Measurements from ENCODE around the gene TMEM94.
"Not testable (repeated sequence)": the region's sequence is repeated elsewhere in the genome, so short reads cannot be mapped to it uniquely, and the experiment has no call there.

TMEM94 gene

GRCh38 chr17:75456417-75457046 is at the start of gene TMEM94:
TSS of gene TMEM94 (plus strand) at chr17:75456635. CDS start at chr17:75471906, 15,271 bp downstream.
- peak; percentile 100 for DNase-seq

- DNase-seq: no peak
Measured at GRCh38 chr17:75407655-75408352, 48.6 kb upstream of the TMEM94 start.

DNA sequence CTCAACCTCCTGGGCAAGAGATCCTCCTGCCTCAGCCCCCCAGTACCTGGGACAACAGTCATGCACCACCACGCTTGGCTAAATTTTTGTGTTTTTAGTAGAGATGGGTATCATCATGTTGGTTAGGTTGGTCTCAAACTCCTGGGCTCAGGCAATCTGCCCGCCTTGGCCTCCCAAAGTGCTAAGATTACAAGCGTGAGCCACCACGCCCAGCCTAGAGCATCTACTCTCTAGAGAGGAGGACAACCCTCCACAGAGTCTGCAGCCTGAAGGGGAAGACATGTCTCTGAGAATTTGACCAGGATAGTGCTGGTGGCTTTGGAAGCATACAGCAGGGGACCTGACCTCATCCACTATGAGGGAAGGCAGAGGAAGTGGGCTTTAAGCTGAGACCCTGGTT is 46.3 kb upstream of the TMEM94 start:
- DNase-seq: no peak

DNA sequence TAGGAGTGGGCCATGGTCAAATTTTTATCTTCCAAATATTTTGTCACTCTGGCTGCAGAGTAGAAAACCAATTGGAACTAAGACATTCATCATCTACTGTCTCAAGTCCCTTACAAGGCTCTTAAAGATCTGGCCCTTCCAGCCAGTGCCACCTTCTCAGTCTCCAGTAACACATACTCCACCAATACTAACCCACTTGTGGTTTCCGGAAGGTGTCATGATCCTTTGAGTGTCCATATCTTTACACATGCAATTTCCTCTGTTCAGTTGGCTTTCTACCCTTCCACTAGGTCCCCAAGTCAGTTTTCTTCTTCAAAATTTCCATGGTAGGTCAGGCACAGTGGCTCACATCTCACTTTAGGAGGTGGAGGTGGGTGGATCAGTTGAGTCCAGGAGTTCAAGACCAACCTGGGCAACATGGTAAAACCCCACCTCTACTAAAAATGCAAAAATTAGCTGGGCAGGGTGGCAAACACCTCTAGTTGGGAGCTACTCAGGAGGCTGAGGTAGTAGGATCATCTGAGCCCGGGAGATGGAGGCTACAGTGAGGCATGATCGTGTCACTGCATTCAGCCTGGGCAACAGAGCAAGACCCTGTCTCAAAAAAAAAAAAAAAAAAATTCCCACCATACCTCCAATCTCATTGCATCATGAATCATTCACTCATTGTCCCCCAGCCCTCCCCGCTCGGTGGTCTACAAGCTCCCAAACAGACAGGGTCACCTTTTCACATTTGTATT is 44.9 kb upstream of the TMEM94 start:
- DNase-seq: peak; percentile 71

DNA sequence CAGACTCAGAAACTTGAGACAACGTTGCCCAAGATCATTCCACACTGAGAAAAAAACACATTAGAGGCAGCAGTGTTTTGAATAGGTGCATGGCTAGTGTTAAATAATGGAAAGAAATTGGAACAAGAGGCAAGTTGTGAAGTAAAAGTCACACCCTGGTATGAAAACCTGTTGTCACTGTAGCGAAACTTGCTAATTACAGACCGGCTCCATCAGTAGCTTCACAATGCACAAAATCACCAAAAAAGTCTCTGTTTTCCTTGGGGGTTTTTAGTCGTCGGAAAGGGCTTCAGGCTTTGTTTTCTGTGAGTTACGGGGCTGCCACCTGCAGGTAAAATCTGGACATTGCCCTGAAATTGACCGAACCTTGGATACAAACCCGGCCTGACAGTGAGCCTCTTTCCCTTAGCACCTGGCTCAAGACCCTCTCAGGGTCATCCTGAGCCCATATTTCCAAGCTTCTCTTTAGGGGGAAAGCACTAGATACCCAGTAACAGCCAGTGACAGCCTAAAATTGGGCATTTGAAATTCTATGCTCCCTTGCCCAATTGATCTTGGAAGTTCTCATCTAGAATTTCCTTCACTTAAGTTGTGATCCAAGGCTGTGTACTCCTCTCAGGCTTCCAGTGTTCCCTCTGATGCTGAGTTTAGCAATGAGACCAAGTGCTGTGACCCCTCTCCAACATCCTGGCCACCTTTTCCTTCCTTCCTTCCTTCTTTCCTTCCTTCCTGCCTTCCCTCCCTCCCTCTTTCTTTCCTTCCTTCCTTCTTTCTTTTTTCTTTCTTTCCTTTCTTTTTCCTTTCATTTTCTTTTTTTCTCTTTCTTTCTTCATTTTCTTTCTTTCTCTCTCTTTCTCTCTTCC is 43.7 kb upstream of the TMEM94 start:
- DNase-seq: peak; percentile 91

DNA sequence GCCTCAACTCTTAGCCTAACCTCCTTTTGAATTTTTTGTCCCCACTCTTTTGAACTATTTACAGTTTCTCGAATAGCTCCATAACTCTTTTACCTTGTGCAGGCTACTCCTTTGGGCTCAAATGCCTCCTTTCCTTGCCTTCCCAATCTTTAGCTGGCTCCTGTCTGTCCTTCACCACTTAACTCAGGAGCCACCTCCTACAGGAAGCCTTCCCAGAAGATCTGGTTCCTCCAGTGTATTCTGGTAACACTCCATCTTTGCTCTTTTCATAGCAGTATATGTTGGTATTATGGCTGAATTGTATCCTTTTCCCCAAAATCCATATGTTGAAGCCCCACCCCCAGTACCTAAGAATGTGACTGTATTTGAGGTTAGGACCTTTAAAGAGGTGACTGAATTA is 41.9 kb upstream of the TMEM94 start:
- DNase-seq: no peak

- DNase-seq: no peak
Measured at GRCh38 chr17:75416006-75416405, 40.4 kb upstream of the TMEM94 start.

- DNase-seq: no peak
Measured at GRCh38 chr17:75417054-75417580, 39.3 kb upstream of the TMEM94 start.

GRCh38 chr17:75418531-75418930 is 37.9 kb upstream of the TMEM94 start:
- DNase-seq: no peak

DNA sequence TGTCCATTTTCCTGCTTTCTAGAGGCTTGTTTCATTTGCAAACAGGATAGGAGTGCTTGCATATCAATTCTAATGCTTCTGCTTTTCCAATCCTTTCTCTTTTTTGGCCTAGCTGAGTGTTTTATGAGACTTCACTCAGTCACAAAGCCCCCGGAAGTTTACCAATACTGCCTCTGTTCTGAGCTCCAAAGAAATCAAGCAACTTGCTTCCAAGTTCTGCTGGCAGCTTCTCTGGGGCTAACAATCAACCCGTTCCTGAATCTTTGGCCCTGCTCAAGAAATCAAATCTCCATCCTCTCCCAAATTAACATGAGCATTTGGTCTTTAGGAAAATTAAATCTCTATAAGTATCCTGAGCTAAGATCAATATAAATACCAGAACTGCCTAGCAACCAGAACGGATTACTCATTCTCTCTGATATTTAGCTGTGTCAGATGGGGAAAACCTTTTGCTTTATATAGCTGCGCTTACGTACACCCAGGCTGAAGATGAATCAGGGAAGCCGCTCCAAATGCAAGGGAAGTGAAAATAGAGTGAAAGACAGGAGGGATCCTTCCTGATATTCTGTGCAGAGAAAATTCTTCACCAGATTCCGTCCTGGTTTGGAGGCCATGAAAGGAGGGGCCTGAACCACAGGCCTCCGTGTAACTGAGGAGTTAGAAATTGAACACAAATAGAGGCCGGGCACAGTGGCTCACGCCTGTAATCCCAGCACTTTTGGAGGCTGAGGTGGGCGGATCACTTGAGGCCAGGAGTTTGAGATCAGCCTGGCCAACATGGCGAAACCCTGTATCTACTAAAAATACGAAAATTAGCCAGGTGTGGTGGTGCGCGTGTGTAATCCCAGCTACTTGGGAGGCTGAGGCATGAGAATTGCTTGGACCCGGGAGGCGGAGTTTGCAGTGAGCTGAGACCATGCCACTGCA is 27.6 kb upstream of the TMEM94 start:
- no peak for DNase-seq

- no peak for DNase-seq
Measured at GRCh38 chr17:75430159-75430974, 26.1 kb upstream of the TMEM94 start.

DNA sequence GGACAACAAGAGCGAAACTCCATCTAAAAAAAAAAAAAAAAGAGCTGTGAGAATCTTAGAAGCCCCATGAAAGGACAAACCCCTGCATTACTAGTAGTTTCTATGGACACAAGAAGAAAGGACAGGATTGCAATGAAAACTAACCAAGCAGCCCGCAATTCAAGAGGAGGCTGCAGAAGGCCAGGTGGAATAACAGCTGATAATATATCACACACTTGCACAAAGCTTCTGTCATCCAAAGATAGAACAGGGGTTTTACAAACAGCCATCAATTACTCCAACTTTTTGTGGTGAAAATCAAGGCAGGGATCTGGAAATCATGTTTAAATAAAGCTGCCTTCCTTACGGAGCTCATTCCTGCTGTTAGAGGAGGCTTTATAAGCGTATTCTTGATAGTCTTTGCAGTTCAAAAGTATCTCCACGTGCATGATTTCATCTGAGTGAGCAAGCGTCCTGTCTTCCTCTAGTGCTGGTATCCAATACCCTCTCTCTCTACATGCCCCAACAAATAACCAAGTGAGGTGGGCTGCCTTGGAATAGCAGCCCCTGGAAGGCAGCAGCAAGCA is 23.1 kb upstream of the TMEM94 start:
- DNase-seq: no peak

GRCh38 chr17:75434433-75434832 is 22.0 kb upstream of the TMEM94 start:
- not testable (repeated sequence) for DNase-seq

DNA sequence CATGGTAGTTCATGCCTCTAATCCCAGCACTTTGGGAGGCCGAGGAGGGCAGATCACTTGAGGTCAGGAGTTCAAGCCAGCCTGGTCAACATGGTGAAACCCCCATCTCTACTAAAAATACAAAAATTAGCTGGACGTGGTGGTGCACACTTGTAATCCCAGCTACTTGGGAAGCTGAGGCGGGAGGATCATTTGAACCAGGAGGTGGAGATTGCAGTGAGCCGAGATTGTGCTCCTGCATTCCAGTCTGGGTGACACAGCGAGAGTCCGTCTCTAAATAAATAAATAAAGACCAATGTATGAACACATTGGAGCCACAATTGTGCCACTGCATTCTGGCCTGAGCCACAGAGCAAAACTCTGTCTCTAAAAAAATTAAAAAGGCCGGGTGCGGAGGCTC is 19.0 kb upstream of the TMEM94 start:
- DNase-seq: not testable (repeated sequence)

GRCh38 chr17:75439287-75439686 is 17.1 kb upstream of the TMEM94 start:
- no peak for DNase-seq

- DNase-seq: no peak
Measured at GRCh38 chr17:75440738-75441448, 15.5 kb upstream of the TMEM94 start.

DNA sequence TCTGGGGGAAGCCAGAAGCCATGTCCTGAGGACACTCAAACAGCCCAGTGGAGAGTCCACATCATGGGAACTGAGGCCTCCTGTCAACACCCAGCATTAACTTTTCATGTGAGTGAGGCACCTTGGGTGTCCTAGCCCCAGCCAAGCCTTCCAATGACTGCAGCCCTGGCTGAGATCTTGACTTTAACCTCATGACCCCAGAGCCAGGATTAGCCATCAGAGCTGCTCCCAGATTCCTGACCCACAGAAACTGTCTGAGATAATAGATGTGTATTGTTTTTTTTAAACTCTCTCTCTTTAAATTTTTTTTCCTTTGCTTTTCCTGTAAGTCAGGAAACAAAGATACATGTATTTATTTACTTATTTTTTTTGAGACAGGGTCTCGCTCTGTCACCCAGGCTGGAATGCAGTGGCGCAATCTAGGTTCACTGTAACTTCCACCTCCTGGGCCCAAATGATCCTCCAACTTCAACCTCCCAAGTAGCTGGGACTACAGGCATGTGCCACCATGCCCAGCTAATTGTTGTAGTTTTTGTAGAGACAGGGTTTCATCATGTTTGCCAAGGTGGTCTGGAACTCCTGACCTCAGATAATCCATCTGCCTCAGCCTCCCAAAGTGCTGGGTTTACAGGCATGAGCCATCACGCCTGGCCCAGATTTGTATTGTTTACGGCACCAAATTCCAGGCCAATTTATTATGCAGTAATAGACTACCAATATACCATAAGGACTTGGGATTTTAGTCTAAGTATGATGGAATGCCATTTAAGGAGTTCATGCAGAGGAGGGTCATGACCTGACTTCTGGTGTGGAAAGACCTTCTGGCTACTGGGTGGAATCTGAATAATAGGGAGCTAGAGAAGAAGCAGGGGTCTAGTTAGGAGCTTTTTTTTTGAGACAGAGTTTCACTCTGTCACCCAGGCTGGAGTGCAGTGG is 14.0 kb upstream of the TMEM94 start:
- no peak for DNase-seq

- DNase-seq: no peak
Measured at GRCh38 chr17:75445296-75445695, 11.1 kb upstream of the TMEM94 start.

Data from hematopoietic multipotent progenitor cell treated with erythropoietin and hydrocortisone succinate and interleukin-3 and kit ligand, for 6 days (in vitro differentiated cells).